GM13976 (cell line): Measurements from ENCODE around the gene ATAD3B.
"Not testable (repeated sequence)": the region's sequence is repeated elsewhere in the genome, so short reads cannot be mapped to it uniquely, and the experiment has no call there.

ENCODE experiments used
- DNase-seq: peaks from one replicate; pipeline ENCODE4 v3.0.0; 2012; ENCODE audit warnings: low spot score
- in situ Hi-C: fragments of 300-500 bp; cut with MboI; formaldehyde crosslinking; loops from one replicate; pipeline ENCODE4 v1.12.0; 2022; ENCODE audit warnings: low sequenced_read_pairs, mixed read lengths, inconsistent platforms; ENCODE audit not compliant: unreplicated experiment
- TF ChIP-seq, protein P1 (sequence below): IDR thresholded peaks from 2 replicates; pipeline ENCODE4 v1.5.1; 2012; ENCODE audit warnings: borderline replicate concordance, mild to moderate bottlenecking; ENCODE audit not compliant: insufficient read depth; ENCODE audit errors: extremely low read depth, missing control alignments, control extremely low read depth

ATAD3B gene

DNA sequence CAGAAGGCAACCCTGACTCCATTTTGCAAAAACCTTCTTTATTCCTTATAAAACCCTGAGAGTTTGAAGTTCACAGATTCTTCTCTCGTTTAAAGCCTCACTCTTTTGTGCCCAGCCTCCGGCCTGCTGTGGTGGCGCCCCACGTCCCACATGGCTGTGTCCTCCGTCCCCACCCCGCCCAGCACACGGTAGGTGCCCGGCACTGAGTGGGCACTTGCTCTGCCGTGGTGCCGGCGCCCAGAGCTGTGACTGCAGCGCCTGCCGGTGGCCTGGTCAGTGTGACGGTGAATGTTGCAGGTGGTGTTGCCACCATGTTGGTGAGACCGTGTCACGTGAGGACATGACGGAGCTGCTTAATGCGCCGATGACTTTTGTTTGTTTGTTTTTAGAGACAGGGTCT is 49.8 kb downstream of the ATAD3B start:
- in situ Hi-C loops, result no loop called here
- TF ChIP-seq, protein P1, sequence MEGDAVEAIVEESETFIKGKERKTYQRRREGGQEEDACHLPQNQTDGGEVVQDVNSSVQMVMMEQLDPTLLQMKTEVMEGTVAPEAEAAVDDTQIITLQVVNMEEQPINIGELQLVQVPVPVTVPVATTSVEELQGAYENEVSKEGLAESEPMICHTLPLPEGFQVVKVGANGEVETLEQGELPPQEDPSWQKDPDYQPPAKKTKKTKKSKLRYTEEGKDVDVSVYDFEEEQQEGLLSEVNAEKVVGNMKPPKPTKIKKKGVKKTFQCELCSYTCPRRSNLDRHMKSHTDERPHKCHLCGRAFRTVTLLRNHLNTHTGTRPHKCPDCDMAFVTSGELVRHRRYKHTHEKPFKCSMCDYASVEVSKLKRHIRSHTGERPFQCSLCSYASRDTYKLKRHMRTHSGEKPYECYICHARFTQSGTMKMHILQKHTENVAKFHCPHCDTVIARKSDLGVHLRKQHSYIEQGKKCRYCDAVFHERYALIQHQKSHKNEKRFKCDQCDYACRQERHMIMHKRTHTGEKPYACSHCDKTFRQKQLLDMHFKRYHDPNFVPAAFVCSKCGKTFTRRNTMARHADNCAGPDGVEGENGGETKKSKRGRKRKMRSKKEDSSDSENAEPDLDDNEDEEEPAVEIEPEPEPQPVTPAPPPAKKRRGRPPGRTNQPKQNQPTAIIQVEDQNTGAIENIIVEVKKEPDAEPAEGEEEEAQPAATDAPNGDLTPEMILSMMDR, result no peak
- DNase-seq, result no peak

DNA sequence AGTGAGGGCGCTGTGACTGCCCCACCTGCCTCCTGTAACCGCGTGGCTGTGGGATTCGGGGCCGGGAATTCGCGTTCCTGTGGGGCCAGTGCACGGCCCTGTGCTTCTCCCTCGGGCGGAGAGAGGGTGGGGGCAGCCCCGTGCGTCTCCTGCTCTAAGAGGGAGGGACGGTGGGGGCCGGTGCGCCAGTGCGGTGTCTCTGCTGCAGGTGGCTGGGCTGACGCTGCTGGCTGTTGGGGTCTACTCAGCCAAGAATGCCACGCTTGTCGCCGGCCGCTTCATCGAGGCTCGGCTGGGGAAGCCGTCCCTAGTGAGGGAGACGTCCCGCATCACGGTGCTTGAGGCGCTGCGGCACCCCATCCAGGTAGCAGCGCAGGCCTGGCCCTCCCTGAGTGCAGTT is 51.0 kb downstream of the ATAD3B start:
- in situ Hi-C loops, DNase-seq: not testable (repeated sequence)

DNA sequence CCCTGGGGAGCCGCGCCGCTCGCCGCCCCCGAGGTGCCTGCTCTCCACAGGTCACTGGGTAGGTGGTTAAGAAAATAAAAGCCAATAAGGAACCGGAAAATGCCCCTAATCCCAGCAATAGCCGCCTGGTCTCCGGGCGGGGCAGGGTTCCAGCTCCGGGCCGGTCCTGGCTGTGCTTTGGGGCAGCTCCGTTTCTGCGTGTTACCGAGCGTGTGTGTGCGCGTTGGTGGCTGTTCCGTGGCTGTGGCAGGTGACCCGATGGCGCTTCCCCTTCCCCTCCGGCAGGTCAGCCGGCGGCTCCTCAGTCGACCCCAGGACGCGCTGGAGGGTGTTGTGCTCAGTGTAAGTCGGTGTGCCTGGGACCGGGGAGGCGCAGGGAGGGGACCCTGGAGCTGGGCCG is 51.7 kb downstream of the ATAD3B start:
- DNase-seq, in situ Hi-C loops: not testable (repeated sequence)

DNA sequence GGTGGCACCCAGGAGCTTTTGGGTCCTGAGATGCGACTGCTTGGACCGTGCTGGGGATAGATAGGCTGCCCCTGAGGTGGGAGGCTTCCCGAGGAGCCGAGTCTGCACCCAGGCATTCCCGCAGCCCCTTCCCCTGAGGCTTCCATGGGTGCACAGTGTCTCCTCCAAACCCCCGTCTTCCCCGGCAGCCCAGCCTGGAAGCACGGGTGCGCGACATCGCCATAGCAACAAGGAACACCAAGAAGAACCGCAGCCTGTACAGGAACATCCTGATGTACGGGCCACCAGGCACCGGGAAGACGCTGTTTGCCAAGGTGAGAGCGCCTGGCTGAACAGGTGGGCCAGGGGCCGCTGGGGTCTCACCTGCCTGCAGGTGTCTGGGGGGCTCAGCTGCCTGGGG is 52.1 kb downstream of the ATAD3B start:
- DNase-seq, in situ Hi-C loops: not testable (repeated sequence)

DNA sequence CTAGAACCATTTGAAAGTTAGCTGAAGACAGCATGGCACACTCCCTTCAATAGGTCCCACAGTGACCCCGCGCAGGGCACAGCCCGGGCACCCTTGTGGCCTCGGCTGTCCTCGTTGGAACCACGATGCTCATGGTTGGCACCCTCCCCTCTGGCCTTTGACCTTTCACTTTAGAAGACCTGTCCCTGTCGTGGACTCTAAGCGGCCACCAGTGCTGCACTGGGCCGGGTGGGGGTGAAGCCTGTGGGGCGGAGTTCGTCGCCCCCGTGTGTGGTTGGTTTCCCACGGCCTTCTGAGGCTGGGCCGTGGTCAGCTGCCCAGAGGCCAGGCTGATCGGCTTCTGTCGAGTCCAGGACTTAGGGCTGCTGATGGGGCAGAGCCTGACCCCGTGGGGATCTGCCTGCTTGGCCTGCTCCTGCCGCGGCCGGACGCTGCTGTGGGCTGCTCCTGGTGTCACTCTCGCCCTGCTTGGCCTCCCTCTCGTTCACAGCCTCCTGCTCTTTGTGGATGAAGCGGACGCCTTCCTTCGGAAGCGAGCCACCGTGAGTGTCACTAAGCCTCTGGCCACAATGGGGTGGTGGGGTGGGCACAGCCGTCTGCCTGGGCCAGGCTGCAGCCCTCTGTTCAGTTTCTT is 53.3 kb downstream of the ATAD3B start:
- DNase-seq, in situ Hi-C loops: not testable (repeated sequence)

DNA sequence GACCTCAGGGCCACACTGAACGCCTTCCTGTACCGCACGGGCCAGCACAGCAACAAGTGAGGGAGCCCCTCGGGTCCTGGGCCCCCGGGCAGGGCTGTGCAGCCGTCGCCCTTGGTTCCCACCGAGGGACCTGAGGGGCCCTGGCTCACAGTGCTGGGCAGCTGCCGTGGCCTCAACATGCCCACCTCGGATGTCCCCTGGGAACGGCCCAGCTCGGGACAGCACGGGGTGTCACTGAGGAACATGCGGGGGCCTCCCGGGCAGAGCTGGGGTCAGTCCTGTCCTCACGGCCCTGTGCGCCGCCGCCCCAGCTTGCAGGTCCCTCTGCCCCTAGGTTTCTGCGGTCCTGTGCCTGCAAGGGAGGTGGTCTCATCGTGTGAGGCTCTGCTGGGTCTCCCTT is 54.9 kb downstream of the ATAD3B start:
- in situ Hi-C loops, DNase-seq: not testable (repeated sequence)

DNA sequence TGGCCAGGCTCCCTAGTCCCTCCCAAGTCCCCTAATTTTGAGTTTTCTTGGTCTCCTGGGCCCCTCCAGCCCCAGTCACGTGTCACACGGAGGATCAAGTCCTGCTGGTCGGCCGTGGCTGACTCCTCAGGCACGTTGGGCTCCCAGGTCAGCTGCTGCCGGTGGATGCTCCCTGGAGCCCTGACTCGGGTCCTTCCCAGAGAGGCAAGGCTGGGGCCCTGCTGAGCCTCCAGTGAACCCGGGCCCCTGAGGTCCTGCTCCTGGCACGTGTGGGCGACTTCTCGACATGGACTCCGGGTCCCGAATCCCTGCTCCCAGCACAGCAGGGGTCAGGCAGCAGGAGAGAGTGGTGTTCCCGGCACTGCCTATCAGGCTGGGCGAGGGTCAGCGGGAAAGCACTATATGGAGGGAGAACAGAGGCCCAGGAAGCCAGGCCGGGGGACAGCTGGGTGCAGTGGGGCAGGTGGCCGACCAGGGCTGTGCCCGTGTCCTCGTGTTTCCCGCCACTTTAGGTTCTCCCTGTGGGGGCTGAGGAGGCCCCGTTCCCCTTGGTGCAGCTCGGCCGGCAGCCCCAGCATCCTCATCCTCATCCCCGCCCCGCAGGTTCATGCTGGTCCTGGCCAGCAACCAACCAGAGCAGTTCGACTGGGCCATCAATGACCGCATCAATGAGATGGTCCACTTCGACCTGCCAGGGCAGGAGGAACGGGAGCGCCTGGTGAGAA is 55.7 kb downstream of the ATAD3B start:
- DNase-seq, result no peak
- TF ChIP-seq, protein P1, result no peak
- in situ Hi-C loops, result no loop called here

DNA sequence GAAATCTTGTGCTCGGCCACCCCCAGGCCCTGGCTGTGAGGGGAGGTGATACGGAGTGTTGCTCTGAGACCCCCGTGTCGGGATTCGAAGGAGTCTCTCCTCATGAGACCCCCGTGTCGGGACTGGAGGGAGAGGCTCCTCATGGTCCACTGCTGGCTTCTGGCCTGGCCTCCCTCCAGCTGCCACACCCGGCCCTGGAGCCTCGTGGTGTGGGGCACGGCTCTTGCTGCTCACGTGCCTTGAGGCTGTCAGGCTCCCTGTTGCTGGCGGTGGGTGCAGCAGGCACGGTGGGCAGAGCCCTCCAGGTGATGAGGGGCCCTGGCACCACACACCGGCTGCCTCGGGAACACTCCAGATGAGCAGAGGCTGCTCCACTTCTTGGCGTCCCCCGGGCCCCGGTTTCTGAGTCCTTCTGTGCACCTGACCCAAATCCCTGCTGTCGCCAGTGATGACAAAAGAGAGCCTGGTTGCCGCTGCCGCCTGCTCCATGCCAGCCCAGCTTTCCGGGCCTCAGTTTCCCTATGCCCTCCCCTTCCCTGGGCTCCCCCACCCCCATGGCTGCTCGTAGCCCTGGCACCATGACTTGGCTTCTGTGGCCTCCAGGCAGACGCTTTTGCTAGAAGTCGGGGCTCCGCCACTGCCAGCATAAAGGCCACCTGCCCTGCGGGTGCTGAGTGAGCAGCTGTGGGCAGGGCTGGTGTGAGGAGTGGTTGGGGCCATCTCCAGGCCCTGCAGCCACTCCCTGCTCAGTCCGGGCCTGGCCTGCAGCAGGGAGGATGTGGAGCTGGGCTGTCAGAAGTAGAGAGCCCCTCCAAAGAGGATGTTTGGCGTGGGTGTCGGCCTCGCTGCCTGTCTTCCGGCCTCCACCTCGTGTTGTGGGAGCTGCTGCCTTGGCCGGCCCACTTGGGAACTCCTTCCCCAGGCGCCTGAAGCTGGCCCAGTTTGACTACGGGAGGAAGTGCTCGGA is 57.0 kb downstream of the ATAD3B start:
- in situ Hi-C loops, result no loop called here
- no peak for DNase-seq
- TF ChIP-seq, protein P1, result no peak

DNA sequence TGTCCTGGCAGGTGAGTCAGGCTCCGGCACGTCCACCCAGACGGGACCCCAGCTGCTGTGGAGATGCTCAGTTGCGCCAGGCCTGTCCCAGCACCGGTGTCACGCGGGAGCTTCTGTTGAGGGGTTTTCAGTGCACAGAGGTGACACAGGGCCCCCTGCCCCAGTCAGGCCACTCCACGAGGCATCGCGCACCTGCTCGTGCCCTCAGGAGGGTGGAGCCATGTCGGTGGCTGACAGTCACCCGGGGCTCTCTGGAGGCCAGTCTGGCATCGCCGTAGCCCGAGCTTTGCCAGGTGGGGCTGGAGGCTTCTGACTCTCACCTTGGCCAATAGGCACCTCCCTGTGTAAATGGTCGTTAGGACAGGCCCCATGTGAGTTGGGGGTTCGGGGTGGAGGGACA is 57.8 kb downstream of the ATAD3B start:
- DNase-seq, result no peak
- TF ChIP-seq, protein P1, result no peak
- in situ Hi-C loops, result no loop called here
